Body of pancreas (tissue), 4 donors: Measurements from ENCODE around the gene TOX4.

Experiments used
- POLR2A ChIP-seq, 3 donors: fragments of 450-650 bp; IDR thresholded peaks; one replicate each; pipeline ENCODE4 v1.6.1; 2016; ENCODE audit warnings: antibody characterized with exemption in 3 of 3, mild to moderate bottlenecking in 2 of 3
- TF ChIP-seq, protein P1 (sequence below), 7 experiments: fragments of 450-650 bp in 4 of 7; fragments of 200-600 bp in 3 of 7; sonication (generic) in 3 of 7; IDR thresholded peaks; one replicate each; pipeline ENCODE4 v1.5.1; 2016 to 2019; ENCODE audit warnings: antibody characterized with exemption in 7 of 7

DNA sequence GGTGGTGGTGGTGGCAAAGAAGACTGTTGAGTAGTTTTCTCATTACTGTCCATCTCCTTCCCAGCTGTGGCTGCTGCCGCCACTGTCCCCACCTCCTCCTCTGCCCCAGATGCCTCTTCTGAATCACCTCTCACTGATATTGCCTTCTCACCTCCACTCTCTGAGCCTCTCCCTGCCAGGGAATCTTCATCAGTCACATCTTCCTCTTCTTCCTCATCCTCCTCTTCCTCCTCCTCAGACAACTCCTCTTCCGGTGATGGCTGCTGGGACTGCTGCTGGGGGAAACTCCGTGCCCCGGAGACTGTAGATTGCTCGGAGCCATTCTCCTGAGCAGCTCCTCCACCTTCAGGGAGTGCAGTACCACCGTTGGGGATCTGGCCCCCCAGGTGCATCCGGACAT lies 46.2 kb downstream of the TOX4 start:
- TF ChIP-seq, protein P1, sequence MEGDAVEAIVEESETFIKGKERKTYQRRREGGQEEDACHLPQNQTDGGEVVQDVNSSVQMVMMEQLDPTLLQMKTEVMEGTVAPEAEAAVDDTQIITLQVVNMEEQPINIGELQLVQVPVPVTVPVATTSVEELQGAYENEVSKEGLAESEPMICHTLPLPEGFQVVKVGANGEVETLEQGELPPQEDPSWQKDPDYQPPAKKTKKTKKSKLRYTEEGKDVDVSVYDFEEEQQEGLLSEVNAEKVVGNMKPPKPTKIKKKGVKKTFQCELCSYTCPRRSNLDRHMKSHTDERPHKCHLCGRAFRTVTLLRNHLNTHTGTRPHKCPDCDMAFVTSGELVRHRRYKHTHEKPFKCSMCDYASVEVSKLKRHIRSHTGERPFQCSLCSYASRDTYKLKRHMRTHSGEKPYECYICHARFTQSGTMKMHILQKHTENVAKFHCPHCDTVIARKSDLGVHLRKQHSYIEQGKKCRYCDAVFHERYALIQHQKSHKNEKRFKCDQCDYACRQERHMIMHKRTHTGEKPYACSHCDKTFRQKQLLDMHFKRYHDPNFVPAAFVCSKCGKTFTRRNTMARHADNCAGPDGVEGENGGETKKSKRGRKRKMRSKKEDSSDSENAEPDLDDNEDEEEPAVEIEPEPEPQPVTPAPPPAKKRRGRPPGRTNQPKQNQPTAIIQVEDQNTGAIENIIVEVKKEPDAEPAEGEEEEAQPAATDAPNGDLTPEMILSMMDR (IDR thresholded peaks at IDR 0.05), result no peak
- no peak for TF ChIP-seq POLR2A (IDR thresholded peaks at IDR 0.05)
